ENCODE results near the gene OMG.
"Not testable (repeated sequence)": the region's sequence is repeated elsewhere in the genome, so short reads cannot be mapped to it uniquely, and the experiment has no call there.

The OMG gene, protein sequence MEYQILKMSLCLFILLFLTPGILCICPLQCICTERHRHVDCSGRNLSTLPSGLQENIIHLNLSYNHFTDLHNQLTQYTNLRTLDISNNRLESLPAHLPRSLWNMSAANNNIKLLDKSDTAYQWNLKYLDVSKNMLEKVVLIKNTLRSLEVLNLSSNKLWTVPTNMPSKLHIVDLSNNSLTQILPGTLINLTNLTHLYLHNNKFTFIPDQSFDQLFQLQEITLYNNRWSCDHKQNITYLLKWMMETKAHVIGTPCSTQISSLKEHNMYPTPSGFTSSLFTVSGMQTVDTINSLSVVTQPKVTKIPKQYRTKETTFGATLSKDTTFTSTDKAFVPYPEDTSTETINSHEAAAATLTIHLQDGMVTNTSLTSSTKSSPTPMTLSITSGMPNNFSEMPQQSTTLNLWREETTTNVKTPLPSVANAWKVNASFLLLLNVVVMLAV

DNA sequence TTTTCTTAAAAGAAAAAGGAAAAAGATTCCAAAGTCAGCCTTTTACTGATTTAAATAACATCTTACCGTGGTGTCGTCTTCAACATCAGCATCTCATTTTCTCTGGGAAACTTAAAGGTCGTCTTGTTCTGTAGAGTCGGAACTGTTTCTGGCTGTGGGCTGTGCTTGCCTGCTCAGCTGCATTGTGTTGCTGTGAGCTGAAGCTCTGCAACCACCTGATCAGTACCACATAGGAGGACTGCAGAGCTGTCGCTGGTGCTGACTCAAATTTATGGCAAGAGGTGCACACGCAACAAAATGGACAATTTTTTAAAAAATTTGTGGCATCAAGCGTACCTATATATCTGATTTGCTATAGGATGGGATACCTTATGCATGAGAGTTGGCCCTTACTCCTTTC is at the start of gene OMG:
TSS of gene OMG (minus strand) at position 150 of the 400 bp plus-strand sequence. CDS start 908 bp downstream, outside the sequence.
- FAIRE-seq = no peak
- DNase-seq (ENCODE audit: insufficient read length, low spot score) = no peak
- TF ChIP-seq CTCF (IDR thresholded peaks at IDR 0.05; ENCODE audit: insufficient read depth, missing control alignments) = no peak

DNA sequence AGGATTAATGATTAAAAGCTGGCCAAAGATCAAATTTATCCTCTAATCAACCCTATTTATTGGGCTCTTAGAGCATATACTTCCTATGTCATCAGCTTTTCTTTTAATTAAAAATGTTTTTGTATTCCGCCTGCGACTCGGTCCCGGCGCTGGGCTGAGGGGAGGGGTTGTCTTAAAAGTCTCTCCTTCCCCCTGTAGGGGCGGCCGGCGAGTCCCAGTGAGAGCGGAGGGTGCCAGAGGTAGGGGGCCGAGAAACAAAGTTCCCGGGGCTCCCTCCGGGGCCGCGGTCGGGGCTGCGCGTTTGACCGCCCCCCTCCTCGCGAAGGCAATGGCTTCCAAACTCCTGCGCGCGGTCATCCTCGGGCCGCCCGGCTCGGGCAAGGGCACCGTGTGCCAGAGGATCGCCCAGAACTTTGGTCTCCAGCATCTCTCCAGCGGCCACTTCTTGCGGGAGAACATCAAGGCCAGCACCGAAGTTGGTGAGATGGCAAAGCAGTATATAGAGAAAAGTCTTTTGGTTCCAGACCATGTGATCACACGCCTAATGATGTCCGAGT is 48.2 kb upstream of the OMG start:
- FAIRE-seq = not testable (repeated sequence)

GRCh38 chr17:31339906-31340661 is 43.0 kb upstream of the OMG start:
- no peak for DNase-seq (ENCODE audit: insufficient read length, low spot score)
- no peak for FAIRE-seq
- TF ChIP-seq CTCF (IDR thresholded peaks at IDR 0.05; ENCODE audit: insufficient read depth, missing control alignments) = no peak

More for the DNA sequence above, 48.2 kb upstream of the OMG start:
- DNase-seq (ENCODE audit: insufficient read length, low spot score) = not testable (repeated sequence)

DNA sequence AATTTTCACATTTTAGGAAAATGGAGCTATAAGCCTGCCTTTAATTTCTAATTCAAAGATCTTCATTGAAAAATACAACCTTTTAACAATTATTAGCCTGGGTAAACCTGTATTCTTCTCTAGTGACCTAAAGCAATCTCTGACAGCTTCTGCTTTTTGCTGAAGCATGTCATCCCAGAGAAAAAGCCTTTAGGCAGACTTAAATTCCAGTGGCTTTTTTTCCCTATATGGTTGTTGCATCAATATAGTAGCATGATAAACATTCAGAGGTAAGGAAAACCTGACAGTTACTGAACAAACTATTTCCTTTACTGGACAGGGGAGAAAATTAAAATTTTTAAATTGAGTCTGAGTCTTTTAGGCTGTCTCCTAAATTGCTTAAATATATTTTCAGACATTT is 32.2 kb upstream of the OMG start:
- no peak for TF ChIP-seq CTCF (IDR thresholded peaks at IDR 0.05; ENCODE audit: insufficient read depth, missing control alignments)
- DNase-seq (ENCODE audit: insufficient read length, low spot score) (no peak), FAIRE-seq (no peak)

DNA sequence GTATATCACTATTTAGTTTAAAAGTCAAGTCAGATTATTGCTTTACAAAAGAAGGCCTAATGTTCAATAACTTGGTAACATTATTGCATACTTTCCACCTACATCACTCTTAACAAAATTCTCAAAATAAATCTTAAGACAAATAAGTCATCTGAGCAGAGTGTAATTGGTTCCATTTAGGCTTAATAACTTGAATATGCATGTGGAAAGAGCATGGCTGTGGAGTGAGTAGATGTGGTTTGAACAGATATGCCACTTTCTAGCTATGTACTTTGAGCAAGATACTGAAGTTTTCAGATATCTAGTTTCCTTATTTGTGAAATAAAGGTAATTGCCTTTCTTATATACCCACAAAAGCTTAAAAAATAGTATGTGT is 31.1 kb upstream of the OMG start:
- DNase-seq (ENCODE audit: insufficient read length, low spot score) (no peak), FAIRE-seq (no peak)
- no peak for TF ChIP-seq CTCF (IDR thresholded peaks at IDR 0.05; ENCODE audit: insufficient read depth, missing control alignments)

DNA sequence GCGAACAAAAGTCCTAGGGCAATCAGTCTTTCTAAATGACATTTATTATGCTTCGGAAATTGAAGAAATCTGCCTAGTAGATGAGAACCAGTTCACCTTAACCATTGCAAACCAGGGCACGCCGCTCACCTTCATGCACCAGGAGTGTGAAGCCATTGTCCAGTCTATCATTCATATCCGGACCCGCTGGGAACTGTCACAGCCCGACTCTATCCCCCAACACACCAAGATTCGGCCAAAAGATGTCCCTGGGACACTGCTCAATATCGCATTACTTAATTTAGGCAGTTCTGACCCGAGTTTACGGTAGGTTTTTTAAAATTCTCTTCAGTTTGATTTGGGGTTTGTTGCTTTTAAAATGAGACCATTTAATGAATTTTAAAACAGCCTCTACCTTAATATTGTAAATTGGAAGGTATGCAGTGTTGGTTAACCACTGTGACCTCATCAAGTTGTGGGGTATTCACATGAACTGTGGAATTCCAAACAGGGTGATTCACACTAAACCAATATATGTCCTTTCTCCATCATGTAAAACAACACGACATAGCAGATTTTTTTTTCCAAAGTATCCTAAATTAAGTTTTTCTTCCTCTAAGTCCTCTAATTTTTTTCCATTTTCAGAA is 30.6 kb upstream of the OMG start:
- no peak for FAIRE-seq
- no peak for DNase-seq (ENCODE audit: insufficient read length, low spot score)
- TF ChIP-seq CTCF (IDR thresholded peaks at IDR 0.05; ENCODE audit: insufficient read depth, missing control alignments) = no peak

DNA sequence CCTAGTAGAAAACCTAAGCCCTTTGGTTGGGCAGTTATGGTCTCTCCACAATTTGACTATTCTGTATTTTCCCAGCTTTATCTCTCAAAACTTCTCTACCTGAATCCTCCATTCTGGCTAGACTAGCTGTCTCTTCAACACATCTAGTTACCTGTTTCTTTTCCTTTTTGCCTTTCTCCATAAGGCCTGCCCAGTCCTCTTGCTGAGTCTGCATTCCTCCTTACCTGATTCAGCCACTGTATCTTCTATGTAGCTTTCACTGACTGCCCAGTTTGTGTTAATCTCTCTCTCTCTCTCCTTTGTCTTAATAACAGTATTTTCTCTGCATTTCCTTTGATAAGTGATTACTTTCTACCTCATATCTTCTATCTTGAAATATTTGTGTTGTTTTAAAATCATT is 26.5 kb upstream of the OMG start:
- DNase-seq (ENCODE audit: insufficient read length, low spot score) = no peak
- no peak for TF ChIP-seq CTCF (IDR thresholded peaks at IDR 0.05; ENCODE audit: insufficient read depth, missing control alignments)
- FAIRE-seq = no peak
